ENCODE results near the gene SPOCK1. TPM values are rescaled to one million over a fixed set of nuclear protein-coding genes. Genes with fewer than 3 reads are reported as not detected.

SPOCK1 gene
- total RNA-seq, 1 experiment from 2014 or later: 4.0 TPM

- CTCF ChIA-PET: no interaction called here
- TF ChIP-seq CTCF (conservative IDR thresholded peaks at IDR 0.05; ENCODE audit: low read depth, low read length) (no peak), EZH2 (IDR thresholded peaks at IDR 0.05; ENCODE audit: borderline replicate concordance, low read depth, low read length, poor library complexity, severe bottlenecking) (no peak)
- Histone ChIP-seq H3K9me3 (ENCODE audit: low read depth, low read length, poor library complexity, severe bottlenecking) (no peaks in the 10 kb centered on the region), H3K27ac (ENCODE audit: low read depth, low read length, poor library complexity, severe bottlenecking) (no peak overlapping the region), H3K27me3 (replicated peaks; ENCODE audit: insufficient read depth, low read depth, low read length, poor library complexity) (peaks cover 32% of the 10 kb centered on the region), H3K36me3 (ENCODE audit: insufficient read depth, low read length, poor library complexity, severe bottlenecking) (no peaks in the 10 kb centered on the region), H3K4me3 (ENCODE audit: low read depth, low read length, poor library complexity, severe bottlenecking) (no peak overlapping the region), H3K4me1 (ENCODE audit: insufficient read depth, low read length, poor library complexity, severe bottlenecking) (no peaks in the 10 kb centered on the region)
- no TSS peak for BruUV-seq (replicated peaks)
- intact Hi-C loops (cut with micrococcal nuclease; ENCODE audit: unreplicated experiment): no loop called here
- DNase-seq (ENCODE audit: low spot score): no peak
- POLR2A ChIA-PET (ENCODE audit: low non-redundant PET): no interaction called here
Measured at GRCh38 chr5:137182576-137182975, 316.6 kb downstream of the SPOCK1 start.

- ChIA-PET POLR2A (ENCODE audit: low non-redundant PET) (no interaction called here), CTCF (interaction anchor here (0.5 kb wide), 1 partner anchor 11 kb away, joined by 3 read pairs; no protein-coding TSS in a partner anchor)
- Histone ChIP-seq H3K4me3 (ENCODE audit: low read depth, low read length, poor library complexity, severe bottlenecking) (no peak overlapping the region), H3K4me1 (ENCODE audit: insufficient read depth, low read length, poor library complexity, severe bottlenecking) (no peaks in the 10 kb centered on the region), H3K36me3 (ENCODE audit: insufficient read depth, low read length, poor library complexity, severe bottlenecking) (no peaks in the 10 kb centered on the region), H3K27ac (ENCODE audit: low read depth, low read length, poor library complexity, severe bottlenecking) (no peak overlapping the region), H3K9me3 (ENCODE audit: low read depth, low read length, poor library complexity, severe bottlenecking) (no peaks in the 10 kb centered on the region), H3K27me3 (replicated peaks; ENCODE audit: insufficient read depth, low read depth, low read length, poor library complexity) (peaks cover 34% of the 10 kb centered on the region)
- intact Hi-C loops (cut with micrococcal nuclease; ENCODE audit: unreplicated experiment): no loop called here
- BruUV-seq (replicated peaks): no TSS peak
- no peak for DNase-seq (ENCODE audit: low spot score)
- no peak for TF ChIP-seq CTCF (conservative IDR thresholded peaks at IDR 0.05; ENCODE audit: low read depth, low read length)
- TF ChIP-seq EZH2 (IDR thresholded peaks at IDR 0.05; ENCODE audit: borderline replicate concordance, low read depth, low read length, poor library complexity, severe bottlenecking): no peak
Measured at GRCh38 chr5:137181667-137182066, 317.5 kb downstream of the SPOCK1 start.

GRCh38 chr5:137179203-137179602 is 319.9 kb downstream of the SPOCK1 start:
- Histone ChIP-seq H3K4me3 (ENCODE audit: low read depth, low read length, poor library complexity, severe bottlenecking) (no peak overlapping the region), H3K9me3 (ENCODE audit: low read depth, low read length, poor library complexity, severe bottlenecking) (no peaks in the 10 kb centered on the region), H3K27me3 (replicated peaks; ENCODE audit: insufficient read depth, low read depth, low read length, poor library complexity) (peaks cover 30% of the 10 kb centered on the region), H3K27ac (ENCODE audit: low read depth, low read length, poor library complexity, severe bottlenecking) (no peak overlapping the region), H3K4me1 (ENCODE audit: insufficient read depth, low read length, poor library complexity, severe bottlenecking) (no peaks in the 10 kb centered on the region), H3K36me3 (ENCODE audit: insufficient read depth, low read length, poor library complexity, severe bottlenecking) (no peaks in the 10 kb centered on the region)
- intact Hi-C loops (cut with micrococcal nuclease; ENCODE audit: unreplicated experiment): no loop called here
- ChIA-PET CTCF (no interaction called here), POLR2A (ENCODE audit: low non-redundant PET) (no interaction called here)
- no peak for TF ChIP-seq EZH2 (IDR thresholded peaks at IDR 0.05; ENCODE audit: borderline replicate concordance, low read depth, low read length, poor library complexity, severe bottlenecking)
- no peak for TF ChIP-seq CTCF (conservative IDR thresholded peaks at IDR 0.05; ENCODE audit: low read depth, low read length)
- DNase-seq (ENCODE audit: low spot score): no peak
- BruUV-seq (replicated peaks): no TSS peak

Data from A673 (cell line).